Endothelial cell of umbilical vein (primary cell): ENCODE data around the gene GOLGA1. TPM values are rescaled to one million over a fixed set of nuclear protein-coding genes. Genes with fewer than 3 reads are reported as not detected.

ENCODE experiments used
- BruUV-seq: library from RNA; stranded (reverse); fragments of 400-500 nt; replicated peaks from 2 replicates; lab custom pipeline; 2021; lab: Mats Ljungman, UMichigan
- CTCF ChIA-PET: fragments of 300-600, 350-600 bp; sonication (Branson Sonifier 250); formaldehyde crosslinking; loops from one replicate; lab custom pipeline; 2021; ENCODE audit warnings: antibody characterized with exemption, inconsistent platforms; lab: Charles Lee
- POLR2A ChIA-PET: fragments of 300-600, 350-600 bp; sonication (Branson Sonifier 250); formaldehyde crosslinking; loops from one replicate; lab custom pipeline; 2021; ENCODE audit warnings: antibody characterized with exemption, inconsistent platforms; lab: Charles Lee
- DNase-seq: peaks from one replicate; pipeline ENCODE4 v3.0.0-alpha.2; 2011; ENCODE audit warnings: low read depth, low spot score
- FAIRE-seq: peaks from 2 replicates; lab custom pipeline; 2011; peaks lifted over from hg19 to GRCh38; lab: Jason Lieb, UNC
- H2AFZ ChIP-seq: 2 replicates; pipeline ENCODE4 v1.6.0; 2012; ENCODE audit warnings: low read depth, low read length, control low read depth, inconsistent platforms
- H3K27ac ChIP-seq: 2 replicates; pipeline ENCODE4 v1.5.1; 2011; ENCODE audit warnings: low read depth, mild to moderate bottlenecking, control low read depth, low read length, moderate library complexity; ENCODE audit not compliant: insufficient read depth
- H3K27me3 ChIP-seq, 2 experiments: 2 replicates each; pipeline versions ENCODE4 v1.6.0 to v1.6.1; 2011; ENCODE audit warnings: low read length in 2 of 2, mixed read lengths in 1 of 2; ENCODE audit not compliant: control insufficient read depth in 2 of 2, insufficient read depth in 2 of 2
- H3K36me3 ChIP-seq, 2 experiments: 2 replicates in 1 of 2; 3 replicates in 1 of 2; pipeline ENCODE4 v1.5.1; 2011; ENCODE audit warnings: low read length in 2 of 2, mild to moderate bottlenecking in 1 of 2, moderate library complexity in 1 of 2; ENCODE audit not compliant: control insufficient read depth in 2 of 2, insufficient read depth in 2 of 2; ENCODE audit errors: extremely low read depth in 1 of 2
- H3K4me1 ChIP-seq: 3 replicates; pipeline ENCODE4 v1.5.1; 2011; ENCODE audit warnings: mild to moderate bottlenecking, low read length; ENCODE audit not compliant: control insufficient read depth, insufficient read depth; ENCODE audit errors: extremely low read depth
- H3K4me2 ChIP-seq: 2 replicates; pipeline ENCODE4 v1.6.1; 2011; ENCODE audit warnings: low read length, control low read depth, mixed read lengths; ENCODE audit not compliant: insufficient read depth
- H3K4me3 ChIP-seq, 3 experiments: fragments of 200-600 bp in 1 of 3; sonication (generic), shearing (Covaris generic) in 1 of 3; replicated peaks in 1 of 3; 2 replicates each; pipeline ENCODE4 v1.5.1; 2011 to 2016; ENCODE audit warnings: control low read depth in 3 of 3, low read length in 3 of 3, mild to moderate bottlenecking in 2 of 3, inconsistent platforms in 1 of 3, low read depth in 1 of 3, moderate library complexity in 1 of 3; ENCODE audit not compliant: insufficient read depth in 1 of 3
- H3K79me2 ChIP-seq: 2 replicates; pipeline ENCODE4 v1.6.0; 2012; ENCODE audit warnings: low read length, inconsistent platforms; ENCODE audit not compliant: control insufficient read depth, insufficient read depth
- H3K9ac ChIP-seq: replicated peaks from 2 replicates; pipeline ENCODE3; 2011; ENCODE audit warnings: low read length, control low read depth; ENCODE audit not compliant: insufficient read depth; ENCODE audit errors: extremely low read depth
- H3K9me1 ChIP-seq: replicated peaks from 3 replicates; pipeline ENCODE4 v1.6.0; 2011; ENCODE audit warnings: mild to moderate bottlenecking, low read length; ENCODE audit not compliant: control insufficient read depth, insufficient read depth; ENCODE audit errors: extremely low read depth
- H3K9me3 ChIP-seq: replicated peaks from 2 replicates; pipeline ENCODE4 v1.5.1; 2012; ENCODE audit warnings: low read length, inconsistent platforms; ENCODE audit not compliant: control insufficient read depth, insufficient read depth
- H4K20me1 ChIP-seq: replicated peaks from 2 replicates; pipeline ENCODE3; 2011; ENCODE audit warnings: mild to moderate bottlenecking, low read length; ENCODE audit not compliant: control insufficient read depth, insufficient read depth; ENCODE audit errors: extremely low read depth
- EZH2 ChIP-seq: IDR thresholded peaks from 2 replicates; pipeline ENCODE4 v1.6.1; 2012; ENCODE audit warnings: borderline replicate concordance, low read depth, mild to moderate bottlenecking, moderate library complexity, low read length, inconsistent platforms; ENCODE audit not compliant: severe bottlenecking
- FOS ChIP-seq: IDR thresholded peaks from 2 replicates; pipeline ENCODE4 v1.6.1; 2011; ENCODE audit warnings: mild to moderate bottlenecking, low read length, moderate library complexity, borderline replicate concordance; ENCODE audit not compliant: insufficient read depth
- GATA2 ChIP-seq: IDR thresholded peaks from 2 replicates; pipeline ENCODE4 v1.7.0; 2011; ENCODE audit warnings: low read depth, mild to moderate bottlenecking, moderate library complexity, mixed read lengths, low read length; ENCODE audit not compliant: insufficient read length, insufficient read depth
- JUN ChIP-seq: IDR thresholded peaks from 2 replicates; pipeline ENCODE4 v1.6.1; 2011; ENCODE audit warnings: borderline replicate concordance, low read depth; ENCODE audit not compliant: insufficient read length, insufficient read depth
- MYC ChIP-seq: IDR thresholded peaks from one replicate; pipeline ENCODE4 v1.6.1; 2011; ENCODE audit warnings: mild to moderate bottlenecking, low read depth, low read length
- POLR2A ChIP-seq: IDR thresholded peaks from 2 replicates; pipeline ENCODE4 v1.6.1; 2012; ENCODE audit warnings: low read depth, mild to moderate bottlenecking, control low read depth, low read length
- POLR2AphosphoS5 ChIP-seq: IDR thresholded peaks from 2 replicates; pipeline ENCODE4 v1.6.1; 2012; ENCODE audit warnings: low read depth, mild to moderate bottlenecking, control low read depth, low read length, moderate library complexity; ENCODE audit not compliant: insufficient read depth
- dilution Hi-C: fragments of 300-500 bp; cut with MboI; formaldehyde crosslinking; loops from one replicate; pipeline ENCODE4 v1.15.0; 2019; ENCODE audit warnings: low sequenced_read_pairs; ENCODE audit not compliant: extremely low pct_ligation_motif_present
- intact Hi-C: fragments of 100-400 bp; cut with micrococcal nuclease; formaldehyde crosslinking; loops from one replicate; pipeline ENCODE4 v1.10.0; 2022
- polyA plus RNA-seq, 4 experiments: library from polyadenylated mRNA; depleted of rRNA in 3 of 4; stranded (reverse) in 3 of 4; unstranded in 1 of 4; fragments of >200 nt; gene quantifications; 2 replicates each; pipeline versions ENCODE4 v1.2.1 to v1.2.3, GENCODE V29; 2011 to 2012; ENCODE audit warnings: missing spikeins in 1 of 4
- total RNA-seq: library from RNA; stranded (reverse); gene quantifications from 2 replicates; pipeline ENCODE4 v1.2.3, GENCODE V29; 2021
- TF ChIP-seq, protein P1 (sequence below), 2 donors: IDR thresholded peaks; 1 replicate in 1 of 2; 2 replicates in 1 of 2; pipeline ENCODE4 v1.5.1; 2011; ENCODE audit warnings: low read length in 2 of 2, mild to moderate bottlenecking in 2 of 2, moderate library complexity in 2 of 2, control low read depth in 1 of 2, inconsistent platforms in 1 of 2, low read depth in 1 of 2; ENCODE audit not compliant: insufficient read depth in 1 of 2; ENCODE audit errors: extremely low read depth in 1 of 2
- TF ChIP-seq, protein P2 (sequence below): IDR thresholded peaks from 2 replicates; pipeline ENCODE4 v1.6.1; 2011; ENCODE audit not compliant: insufficient read depth, insufficient read length

Gene GOLGA1
- total and polyA plus RNA-seq, 2 donors (not counting 3 experiments of a cell fraction or from before 2014, with no cell fraction given): 13.1 to 19.9 TPM

DNA sequence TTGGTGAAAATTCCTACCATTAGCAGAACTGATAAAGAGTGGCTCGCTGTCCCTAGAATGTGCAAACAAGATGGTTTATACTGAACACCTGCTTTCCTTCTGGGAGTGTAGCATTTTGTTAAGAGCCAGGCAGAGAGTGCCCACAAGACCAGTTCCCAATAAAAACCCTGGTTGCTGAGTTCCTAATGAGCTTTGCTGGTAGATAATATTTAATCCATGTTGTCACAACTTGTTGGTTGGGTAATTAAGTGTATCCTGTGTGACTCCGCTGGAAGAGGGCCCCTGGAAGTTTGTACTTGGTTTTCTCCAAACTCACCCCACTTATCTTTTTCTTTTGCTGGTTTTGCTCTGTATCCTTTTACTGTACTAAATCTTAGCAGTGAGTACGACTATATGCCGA, 39.5 kb upstream of the GOLGA1 start:
- Histone ChIP-seq H3K27ac (no peak overlapping the region), H3K4me3 (no peak overlapping the region), H2AFZ (no peak overlapping the region), H3K9ac (no peak overlapping the region), H3K9me3 (no peaks in the 10 kb centered on the region), H3K4me2 (no peak overlapping the region), H3K79me2 (no peaks in the 10 kb centered on the region), H3K36me3 (no peaks in the 10 kb centered on the region), H4K20me1 (no peaks in the 10 kb centered on the region), H3K9me1 (no peaks in the 10 kb centered on the region), H3K4me1 (no peaks in the 10 kb centered on the region), H3K27me3 (no peaks in the 10 kb centered on the region)
- dilution Hi-C loops: no loop called here
- FAIRE-seq (no peak), DNase-seq (no peak)
- ChIA-PET POLR2A (no interaction called here), CTCF (interaction anchor here (0.5 to 1.4 kb wide), 3 partner anchors 11 to 163 kb away, joined by 3 read pairs; partner anchors contain the start of gene SCAI)
- TF ChIP-seq, protein P1, sequence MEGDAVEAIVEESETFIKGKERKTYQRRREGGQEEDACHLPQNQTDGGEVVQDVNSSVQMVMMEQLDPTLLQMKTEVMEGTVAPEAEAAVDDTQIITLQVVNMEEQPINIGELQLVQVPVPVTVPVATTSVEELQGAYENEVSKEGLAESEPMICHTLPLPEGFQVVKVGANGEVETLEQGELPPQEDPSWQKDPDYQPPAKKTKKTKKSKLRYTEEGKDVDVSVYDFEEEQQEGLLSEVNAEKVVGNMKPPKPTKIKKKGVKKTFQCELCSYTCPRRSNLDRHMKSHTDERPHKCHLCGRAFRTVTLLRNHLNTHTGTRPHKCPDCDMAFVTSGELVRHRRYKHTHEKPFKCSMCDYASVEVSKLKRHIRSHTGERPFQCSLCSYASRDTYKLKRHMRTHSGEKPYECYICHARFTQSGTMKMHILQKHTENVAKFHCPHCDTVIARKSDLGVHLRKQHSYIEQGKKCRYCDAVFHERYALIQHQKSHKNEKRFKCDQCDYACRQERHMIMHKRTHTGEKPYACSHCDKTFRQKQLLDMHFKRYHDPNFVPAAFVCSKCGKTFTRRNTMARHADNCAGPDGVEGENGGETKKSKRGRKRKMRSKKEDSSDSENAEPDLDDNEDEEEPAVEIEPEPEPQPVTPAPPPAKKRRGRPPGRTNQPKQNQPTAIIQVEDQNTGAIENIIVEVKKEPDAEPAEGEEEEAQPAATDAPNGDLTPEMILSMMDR (IDR thresholded peaks at IDR 0.05; ENCODE audit: extremely low read depth in 1 of 2, insufficient read depth in 1 of 2, low read depth in 1 of 2, low read length in 2 of 2): no peak
- TF ChIP-seq FOS: no peak
- no peak for TF ChIP-seq POLR2A
- no peak for TF ChIP-seq GATA2
- TF ChIP-seq MYC: no peak
- TF ChIP-seq JUN: no peak
- no peak for TF ChIP-seq POLR2AphosphoS5
- no peak for TF ChIP-seq EZH2
- TF ChIP-seq, protein P2, sequence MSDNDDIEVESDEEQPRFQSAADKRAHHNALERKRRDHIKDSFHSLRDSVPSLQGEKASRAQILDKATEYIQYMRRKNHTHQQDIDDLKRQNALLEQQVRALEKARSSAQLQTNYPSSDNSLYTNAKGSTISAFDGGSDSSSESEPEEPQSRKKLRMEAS: no peak
- intact Hi-C loops: no loop called here
- BruUV-seq: no TSS peak
